ENCODE measurements around the gene CCDC12.

Gene CCDC12

DNA sequence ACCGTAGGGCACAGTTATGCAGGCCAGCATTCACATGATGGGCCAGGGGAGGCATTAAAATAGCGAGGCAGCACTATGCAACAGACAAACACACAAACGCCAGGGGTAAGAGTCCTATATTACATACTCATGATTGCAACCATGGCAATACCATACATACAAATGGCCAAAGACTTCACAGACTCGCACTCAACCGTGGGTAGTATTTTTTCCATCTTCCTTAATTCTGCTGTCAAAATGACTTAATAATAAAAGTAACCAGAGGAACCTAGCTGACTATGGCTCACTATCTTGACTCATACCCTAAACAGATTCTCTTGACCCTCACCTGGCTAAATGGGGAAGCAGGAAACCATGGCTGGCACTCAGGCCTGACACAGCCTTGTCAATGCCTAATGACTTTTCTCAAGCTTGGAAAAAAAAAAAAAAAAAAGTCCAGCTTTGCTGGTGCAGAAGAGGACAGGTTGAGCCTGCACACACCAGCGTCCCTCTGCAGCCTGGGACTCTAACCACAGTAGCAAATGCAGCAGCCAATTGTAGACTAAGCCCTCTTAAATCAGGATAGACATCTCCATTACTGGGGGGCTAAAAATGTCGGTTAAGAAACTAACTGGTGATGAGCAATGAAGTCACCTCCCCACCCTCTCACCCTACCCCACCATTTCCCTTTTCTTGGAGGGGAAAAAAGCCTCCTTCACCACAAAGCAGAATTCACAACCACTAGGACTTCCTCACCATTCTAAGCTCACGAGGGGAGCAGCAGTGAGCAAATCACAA lies 23.1 kb downstream of the CCDC12 start:
- H3K27me3 Mint-ChIP-seq (ENCODE audit: low read depth): no peaks in the 10 kb centered on the region
- peak overlapping the region; percentile 70 for H3K27ac Mint-ChIP-seq
- H3K36me3 Mint-ChIP-seq (ENCODE audit: low read depth): peaks cover 5% of the 10 kb centered on the region
- H3K9me3 Mint-ChIP-seq: no peaks in the 10 kb centered on the region
- H3K4me1 Mint-ChIP-seq (ENCODE audit: low read depth): peaks cover 70% of the 10 kb centered on the region
- H3K4me3 Mint-ChIP-seq: peak overlapping the region; percentile 61

DNA sequence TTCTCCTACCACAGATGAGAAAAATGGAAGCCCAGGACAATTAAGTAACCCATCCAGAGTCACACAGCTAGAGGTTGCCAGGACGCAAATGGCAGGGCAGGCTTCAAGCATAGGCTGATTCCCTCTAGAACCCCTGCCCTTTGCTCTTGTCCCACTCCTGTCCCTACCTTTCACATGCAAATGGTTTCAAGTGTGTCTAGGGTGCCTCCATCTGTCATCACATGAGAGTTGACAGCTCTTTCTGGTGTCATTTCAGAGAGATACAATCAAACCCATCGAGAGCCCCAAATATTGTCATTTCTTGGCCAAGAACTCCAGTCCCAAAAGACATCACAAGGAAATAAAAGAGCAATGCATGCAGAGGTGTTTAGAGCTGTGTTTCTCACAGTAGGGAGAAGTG lies 23.7 kb downstream of the CCDC12 start:
- no peaks in the 10 kb centered on the region for H3K27me3 Mint-ChIP-seq (ENCODE audit: low read depth)
- H3K4me1 Mint-ChIP-seq (ENCODE audit: low read depth): peaks cover 75% of the 10 kb centered on the region
- no peaks in the 10 kb centered on the region for H3K9me3 Mint-ChIP-seq
- no peak overlapping the region for H3K27ac Mint-ChIP-seq
- peak overlapping the region; percentile 35 for H3K4me3 Mint-ChIP-seq
- peaks cover 5% of the 10 kb centered on the region for H3K36me3 Mint-ChIP-seq (ENCODE audit: low read depth)

DNA sequence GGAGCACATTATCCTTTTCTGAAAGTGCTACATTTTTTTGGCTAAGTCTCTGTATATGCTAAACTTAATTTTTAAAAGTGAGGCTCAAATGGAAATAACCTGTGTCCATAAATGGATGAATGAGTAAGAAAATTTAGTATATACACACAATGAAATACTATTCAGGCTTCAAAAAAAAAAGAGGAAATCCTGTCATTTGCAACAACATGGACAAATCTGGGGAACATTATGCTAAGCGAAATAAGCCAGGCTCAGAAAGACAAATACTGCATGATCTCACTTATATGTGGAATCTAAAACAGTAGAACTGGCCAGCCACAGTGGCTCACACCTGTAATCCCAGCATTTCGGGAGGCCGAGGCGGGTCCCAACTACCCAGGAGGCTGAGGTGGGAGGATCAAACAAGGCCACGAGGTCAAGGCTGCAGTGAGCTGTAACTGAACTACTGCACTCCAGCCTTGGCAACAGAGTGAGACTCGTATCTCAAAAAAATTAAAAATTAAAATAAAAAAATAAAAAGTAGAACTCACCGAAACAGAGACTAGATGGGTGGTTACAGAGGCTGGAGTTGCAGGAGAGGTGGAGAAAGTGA lies 25.8 kb downstream of the CCDC12 start:
- H3K36me3 Mint-ChIP-seq (ENCODE audit: low read depth): peaks cover 18% of the 10 kb centered on the region
- H3K27me3 Mint-ChIP-seq (ENCODE audit: low read depth): no peaks in the 10 kb centered on the region
- no peaks in the 10 kb centered on the region for H3K9me3 Mint-ChIP-seq
- no peak overlapping the region for H3K27ac Mint-ChIP-seq
- H3K4me3 Mint-ChIP-seq: no peak overlapping the region
- peaks cover 85% of the 10 kb centered on the region for H3K4me1 Mint-ChIP-seq (ENCODE audit: low read depth)

DNA sequence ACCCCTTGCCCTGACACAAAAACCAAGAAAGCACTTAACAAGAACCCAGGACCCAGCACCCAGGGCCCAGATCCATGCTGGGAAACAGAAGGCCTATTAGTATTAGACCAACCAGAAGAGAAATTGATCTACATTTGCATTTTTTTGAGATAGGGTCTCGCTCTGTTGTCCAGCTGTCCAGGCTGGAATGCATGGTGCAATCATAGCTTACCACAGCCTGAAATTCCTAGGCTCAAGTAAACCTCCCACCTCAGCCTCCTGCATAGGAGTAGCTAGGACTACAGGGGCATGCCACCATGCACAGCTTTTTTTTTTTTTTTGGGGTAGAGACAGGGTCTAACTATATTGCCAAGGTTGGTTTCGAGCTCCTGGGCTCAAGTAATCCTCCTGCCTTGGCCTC lies 26.4 kb downstream of the CCDC12 start:
- Mint-ChIP-seq H3K9me3 (no peaks in the 10 kb centered on the region), H3K4me3 (no peak overlapping the region), H3K36me3 (ENCODE audit: low read depth) (peaks cover 22% of the 10 kb centered on the region), H3K27me3 (ENCODE audit: low read depth) (no peaks in the 10 kb centered on the region), H3K27ac (peak overlapping the region; percentile 58), H3K4me1 (ENCODE audit: low read depth) (peaks cover 86% of the 10 kb centered on the region)

DNA sequence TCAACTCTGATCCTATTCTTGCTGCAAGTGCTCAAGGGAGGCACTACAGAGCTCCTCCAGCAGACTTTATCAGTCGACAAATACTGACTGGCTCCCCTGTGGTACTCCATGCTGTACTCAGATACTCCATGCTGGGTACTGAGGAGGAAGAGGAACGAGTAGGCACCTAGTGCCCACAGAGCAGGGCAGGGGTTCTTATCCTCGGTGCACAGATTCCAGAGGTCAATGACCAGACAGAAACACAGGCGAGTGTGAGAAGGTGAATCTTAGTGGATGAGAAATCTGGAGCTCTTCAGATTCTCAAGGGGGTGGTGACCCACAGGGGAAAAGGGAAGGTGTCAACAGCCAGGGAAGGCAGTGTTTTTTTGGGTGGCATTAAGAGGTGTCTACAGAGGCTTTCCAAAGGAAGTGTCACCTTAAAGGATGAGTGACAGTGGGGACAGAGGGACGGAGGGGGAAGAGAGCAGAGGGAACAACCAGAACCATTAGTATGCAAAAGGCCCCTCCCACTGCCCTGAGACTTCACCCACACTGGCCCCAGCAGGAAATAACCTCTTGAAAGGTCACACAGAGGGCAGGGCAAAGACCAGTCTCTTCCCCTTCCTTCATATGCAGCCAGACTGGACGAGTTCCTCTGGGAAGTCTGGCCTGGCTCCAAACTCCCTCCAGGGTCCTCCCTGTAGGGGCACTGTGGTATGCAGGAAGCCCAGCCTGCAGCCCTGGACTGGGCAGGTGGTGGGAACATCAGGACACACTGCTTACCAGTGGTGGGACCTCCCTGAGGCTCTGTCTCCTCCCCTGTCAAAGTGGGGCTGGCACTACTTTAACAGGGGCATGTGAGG lies 27.5 kb downstream of the CCDC12 start:
- peaks cover 85% of the 10 kb centered on the region for H3K4me1 Mint-ChIP-seq (ENCODE audit: low read depth)
- peaks cover 24% of the 10 kb centered on the region for H3K36me3 Mint-ChIP-seq (ENCODE audit: low read depth)
- peak overlapping the region; percentile 72 for H3K4me3 Mint-ChIP-seq
- peak overlapping the region; percentile 95 for H3K27ac Mint-ChIP-seq
- H3K27me3 Mint-ChIP-seq (ENCODE audit: low read depth): no peaks in the 10 kb centered on the region
- H3K9me3 Mint-ChIP-seq: no peaks in the 10 kb centered on the region

DNA sequence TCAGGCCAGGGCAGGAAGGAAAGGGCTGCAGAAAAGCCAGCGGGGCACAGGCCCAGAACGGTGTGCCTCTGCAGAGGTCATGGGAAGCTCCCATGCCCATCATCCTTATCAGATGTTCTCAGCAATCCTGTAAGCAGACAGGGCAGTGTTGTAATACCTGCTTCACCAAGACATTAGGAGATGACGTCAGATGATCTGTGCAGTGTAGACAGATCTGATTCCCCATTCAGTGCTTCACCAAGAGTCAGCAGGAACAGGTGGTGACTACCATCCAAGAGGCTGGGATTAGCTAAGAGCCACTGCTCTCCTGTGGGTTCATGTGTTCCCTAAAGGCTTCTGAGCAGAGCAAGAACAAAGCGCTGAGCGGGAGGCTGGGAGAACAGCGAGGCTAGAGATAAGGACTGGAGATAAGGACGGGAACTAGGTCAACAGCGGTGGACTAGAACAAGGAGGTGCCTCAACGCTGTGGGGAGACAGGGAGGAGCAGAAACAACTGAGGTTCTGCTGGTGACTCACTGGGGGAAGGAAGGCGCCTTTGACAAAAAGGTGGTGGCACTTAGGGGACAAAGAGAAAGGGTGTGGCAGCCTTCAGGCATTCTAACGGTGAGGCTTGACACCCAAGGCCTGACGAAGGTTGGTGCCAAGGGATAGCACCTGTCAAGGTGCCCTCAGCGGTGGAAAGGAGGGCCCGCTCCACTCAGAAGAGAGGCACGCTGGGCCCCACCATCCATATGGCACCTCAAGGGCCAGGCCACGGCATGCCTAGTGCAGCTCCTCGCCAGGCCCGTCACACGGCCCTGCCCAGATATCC lies 28.4 kb downstream of the CCDC12 start:
- H3K4me1 Mint-ChIP-seq (ENCODE audit: low read depth): peaks cover 81% of the 10 kb centered on the region
- peaks cover 24% of the 10 kb centered on the region for H3K36me3 Mint-ChIP-seq (ENCODE audit: low read depth)
- H3K27me3 Mint-ChIP-seq (ENCODE audit: low read depth): no peaks in the 10 kb centered on the region
- H3K9me3 Mint-ChIP-seq: no peaks in the 10 kb centered on the region
- H3K4me3 Mint-ChIP-seq: peak overlapping the region; percentile 72
- peak overlapping the region; percentile 95 for H3K27ac Mint-ChIP-seq

DNA sequence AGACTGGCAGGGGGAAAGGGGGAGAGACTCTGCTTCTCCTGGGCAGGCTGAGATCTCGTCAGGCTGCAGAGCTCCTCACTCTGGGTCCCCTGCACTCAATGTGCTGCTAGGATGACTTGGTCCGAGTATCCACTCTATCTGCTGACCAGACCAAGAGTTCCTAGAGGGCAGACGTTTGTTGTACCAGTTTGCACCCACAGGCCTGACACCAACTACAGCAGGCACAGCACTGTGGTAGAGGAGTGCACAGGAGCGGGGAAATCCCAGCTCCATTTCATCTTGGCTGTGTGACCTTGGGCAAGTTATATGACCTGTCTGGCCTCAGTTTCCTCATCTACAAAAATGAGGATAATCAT lies 29.0 kb downstream of the CCDC12 start:
- H3K9me3 Mint-ChIP-seq: no peaks in the 10 kb centered on the region
- peak overlapping the region; percentile 95 for H3K27ac Mint-ChIP-seq
- H3K27me3 Mint-ChIP-seq (ENCODE audit: low read depth): no peaks in the 10 kb centered on the region
- H3K4me1 Mint-ChIP-seq (ENCODE audit: low read depth): peaks cover 79% of the 10 kb centered on the region
- peak overlapping the region; percentile 72 for H3K4me3 Mint-ChIP-seq
- peaks cover 26% of the 10 kb centered on the region for H3K36me3 Mint-ChIP-seq (ENCODE audit: low read depth)

DNA sequence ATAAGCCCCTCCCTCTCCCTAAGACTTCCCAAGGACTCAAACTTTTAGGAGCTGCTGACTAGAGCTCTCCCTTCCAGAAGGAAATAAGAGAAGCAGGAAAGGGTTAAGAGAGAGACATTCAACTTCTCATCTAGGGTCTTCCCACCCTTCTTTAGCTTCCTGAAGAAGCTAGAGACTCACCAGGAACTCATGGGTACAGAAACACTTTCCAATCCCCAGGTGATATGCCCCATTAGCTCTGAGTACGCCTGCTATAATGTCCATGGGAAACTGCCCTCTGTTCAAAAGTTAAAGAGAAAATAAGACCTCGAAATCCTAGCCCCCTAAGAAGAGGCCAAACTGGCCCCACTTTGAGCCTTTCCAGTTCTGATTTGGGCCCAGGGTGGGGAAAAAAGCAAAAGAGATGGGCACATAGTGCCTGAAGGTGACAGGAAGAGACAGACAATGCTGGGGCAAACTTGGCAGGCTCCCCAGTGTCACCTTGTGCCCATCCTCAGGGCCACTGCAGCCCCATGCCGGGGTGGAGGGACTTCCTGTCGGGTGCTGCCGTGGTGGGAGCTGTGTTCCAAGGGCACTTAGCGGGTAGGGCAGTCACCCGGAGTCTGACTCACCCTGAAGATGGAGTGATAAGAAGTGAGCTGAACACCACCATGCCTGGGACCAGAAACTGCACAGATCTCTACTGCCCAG lies 29.5 kb downstream of the CCDC12 start:
- Mint-ChIP-seq H3K4me1 (ENCODE audit: low read depth) (peaks cover 77% of the 10 kb centered on the region), H3K9me3 (no peaks in the 10 kb centered on the region), H3K27me3 (ENCODE audit: low read depth) (no peaks in the 10 kb centered on the region), H3K36me3 (ENCODE audit: low read depth) (peaks cover 27% of the 10 kb centered on the region), H3K4me3 (peak overlapping the region; percentile 72), H3K27ac (peak overlapping the region; percentile 95)

DNA sequence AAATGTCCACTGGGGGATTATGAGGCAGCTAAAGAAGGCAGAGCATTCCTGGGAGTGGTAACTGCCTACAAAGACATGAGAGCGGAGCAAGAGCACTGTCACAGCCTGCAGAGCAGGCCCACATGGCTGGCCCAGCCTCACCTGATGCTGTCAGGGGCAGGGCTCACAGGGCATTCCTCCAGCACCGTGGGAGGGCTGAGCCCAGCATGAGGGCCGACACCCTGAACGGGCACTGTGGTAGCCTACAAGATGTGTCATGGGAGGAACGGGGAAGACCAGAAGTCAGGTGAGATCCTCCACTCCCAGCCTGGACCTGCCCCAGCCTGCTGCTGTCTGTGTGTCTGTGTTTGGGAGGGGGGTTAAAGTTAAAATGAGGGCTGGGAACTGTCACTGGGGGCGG lies 30.1 kb downstream of the CCDC12 start:
- H3K4me1 Mint-ChIP-seq (ENCODE audit: low read depth): peaks cover 75% of the 10 kb centered on the region
- H3K27me3 Mint-ChIP-seq (ENCODE audit: low read depth): no peaks in the 10 kb centered on the region
- H3K9me3 Mint-ChIP-seq: no peaks in the 10 kb centered on the region
- H3K4me3 Mint-ChIP-seq: peak overlapping the region; percentile 2
- peaks cover 24% of the 10 kb centered on the region for H3K36me3 Mint-ChIP-seq (ENCODE audit: low read depth)
- peak overlapping the region; percentile 80 for H3K27ac Mint-ChIP-seq

DNA sequence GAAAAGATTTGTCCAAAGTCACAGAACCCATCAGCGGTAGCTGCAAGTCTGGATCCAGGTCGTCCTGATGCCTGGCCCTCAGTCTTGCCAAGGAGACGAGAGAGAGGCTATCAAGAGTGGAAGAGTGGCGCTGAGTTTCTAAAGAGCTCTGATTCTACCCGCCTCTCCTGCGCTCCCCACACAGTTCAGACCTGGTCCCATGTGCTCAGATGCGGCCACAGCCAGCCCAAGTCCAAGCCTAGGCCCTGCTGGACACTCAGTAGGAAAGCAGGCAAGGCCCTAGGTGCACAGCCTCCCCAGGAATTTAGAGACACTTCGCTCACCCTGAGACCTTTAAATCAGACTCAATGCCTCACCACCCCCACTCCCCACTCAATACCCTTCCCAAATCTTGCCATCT lies 32.4 kb downstream of the CCDC12 start:
- peak overlapping the region; percentile 68 for H3K27ac Mint-ChIP-seq
- H3K4me1 Mint-ChIP-seq (ENCODE audit: low read depth): peaks cover 66% of the 10 kb centered on the region
- no peaks in the 10 kb centered on the region for H3K27me3 Mint-ChIP-seq (ENCODE audit: low read depth)
- H3K9me3 Mint-ChIP-seq: no peaks in the 10 kb centered on the region
- H3K4me3 Mint-ChIP-seq: no peak overlapping the region
- H3K36me3 Mint-ChIP-seq (ENCODE audit: low read depth): peaks cover 30% of the 10 kb centered on the region

DNA sequence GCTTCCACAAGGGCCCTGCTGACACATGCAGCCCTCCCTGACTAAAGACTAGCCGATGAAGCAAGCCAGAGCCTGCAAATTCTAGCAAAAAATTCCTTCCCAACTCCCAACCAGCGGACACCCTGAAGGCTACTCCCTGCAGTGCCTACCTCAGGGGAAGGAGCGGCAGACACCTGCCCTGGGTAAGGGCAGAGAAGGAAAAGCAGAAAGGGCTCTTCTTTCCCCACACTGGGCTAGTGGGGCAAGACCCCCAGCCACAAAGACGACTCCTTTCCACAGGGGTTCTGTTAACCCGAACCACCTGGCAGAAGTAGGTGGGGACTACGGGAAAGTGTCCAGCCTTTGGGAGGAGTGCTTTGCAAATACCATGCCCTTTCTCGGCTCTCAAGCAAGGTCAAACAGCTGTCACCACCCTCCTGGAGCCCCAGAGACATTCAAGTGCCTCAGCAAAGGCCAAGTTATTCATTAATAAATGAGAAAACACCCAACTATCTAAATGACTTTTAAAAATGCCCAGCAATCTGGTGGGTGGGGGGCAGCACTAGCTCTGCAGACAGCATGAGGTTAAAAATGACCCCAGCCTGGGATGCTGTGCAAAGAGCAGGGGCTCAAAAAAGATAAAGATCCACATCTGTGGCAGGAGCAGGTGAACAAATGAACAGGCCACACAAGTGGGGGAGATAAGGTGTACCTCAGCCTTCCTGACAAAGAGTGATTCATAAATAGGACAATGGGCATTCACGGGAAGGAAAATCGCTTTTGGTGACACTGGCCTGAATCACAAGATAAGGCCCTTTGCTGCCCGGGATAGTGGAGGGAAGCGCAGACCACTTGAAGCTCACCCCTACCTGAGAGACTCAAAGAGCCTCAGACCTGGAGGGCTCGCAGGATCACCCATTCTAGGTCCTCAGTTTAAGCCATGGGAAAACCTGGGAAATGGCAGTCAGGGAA lies 33.0 kb downstream of the CCDC12 start:
- H3K36me3 Mint-ChIP-seq (ENCODE audit: low read depth): peaks cover 35% of the 10 kb centered on the region
- no peak overlapping the region for H3K4me3 Mint-ChIP-seq
- no peaks in the 10 kb centered on the region for H3K27me3 Mint-ChIP-seq (ENCODE audit: low read depth)
- peaks cover 64% of the 10 kb centered on the region for H3K4me1 Mint-ChIP-seq (ENCODE audit: low read depth)
- peak overlapping the region; percentile 15 for H3K27ac Mint-ChIP-seq
- H3K9me3 Mint-ChIP-seq: no peaks in the 10 kb centered on the region

DNA sequence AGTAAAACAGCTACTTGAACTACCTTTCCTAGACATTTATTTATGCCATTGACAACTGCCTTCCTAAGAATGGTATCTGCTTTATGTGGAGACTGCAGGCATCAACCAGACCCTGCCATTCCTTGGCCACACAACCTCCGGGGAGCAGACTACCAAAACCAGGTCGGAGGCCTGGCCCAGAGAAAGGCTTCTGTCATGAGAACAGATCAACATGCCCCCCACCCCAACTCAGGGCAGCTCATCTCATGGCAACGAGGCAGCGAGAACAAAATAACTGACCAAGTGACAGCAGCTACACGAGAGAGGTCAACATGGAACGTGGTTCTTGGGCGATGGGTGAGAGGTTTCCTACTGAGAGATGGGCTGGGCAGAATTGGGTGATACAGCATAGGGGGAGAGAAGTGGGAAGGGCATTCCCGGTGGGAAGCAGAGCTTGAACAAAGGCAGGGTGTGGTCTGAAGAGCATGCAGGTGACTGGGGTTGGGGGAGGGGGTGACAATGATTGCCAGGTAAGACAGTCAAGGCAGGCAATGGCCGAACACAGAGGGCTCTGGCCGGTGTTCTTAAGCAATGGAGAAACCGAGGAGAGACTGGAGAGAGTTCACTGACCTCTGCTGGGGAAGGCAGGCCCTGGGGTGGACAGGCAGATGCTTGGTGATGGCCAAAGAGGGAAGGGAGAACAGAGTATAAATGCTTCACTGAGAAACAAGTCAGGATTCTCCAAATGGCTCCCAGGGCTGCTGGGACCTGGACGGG lies 33.9 kb downstream of the CCDC12 start:
- Mint-ChIP-seq H3K36me3 (ENCODE audit: low read depth) (peaks cover 37% of the 10 kb centered on the region), H3K4me3 (no peak overlapping the region)

More for the DNA sequence above, 33.9 kb downstream of the CCDC12 start:
- H3K27me3 Mint-ChIP-seq (ENCODE audit: low read depth): no peaks in the 10 kb centered on the region
- peaks cover 60% of the 10 kb centered on the region for H3K4me1 Mint-ChIP-seq (ENCODE audit: low read depth)
- no peak overlapping the region for H3K27ac Mint-ChIP-seq
- H3K9me3 Mint-ChIP-seq: no peaks in the 10 kb centered on the region
